Heart right ventricle (tissue), 16 donors: ENCODE data around the gene AGPAT2. TPM values are rescaled to one million over a fixed set of nuclear protein-coding genes. Genes with fewer than 3 reads are reported as not detected.

Experiments used
- ATAC-seq, 8 donors: fragments of 200-7000 bp; cut with Tn5 transposase; one replicate each; pipeline ENCODE4 v1.9.1; 2020; ENCODE audit warnings: mild to moderate bottlenecking in 8 of 8, moderate library complexity in 8 of 8, moderate number of reproducible peaks in 1 of 8
- DNase-seq, 2 donors: peaks; one replicate each; pipeline ENCODE4 v3.0.0-alpha.2; 2020
- H3K27ac ChIP-seq, 10 donors: fragments of 200-600 bp; sonication (generic) in 2 of 10; one replicate each; pipeline versions ENCODE4 v1.5.0 to v1.8.0; 2020 to 2022; ENCODE audit warnings: mild to moderate bottlenecking in 3 of 10
- H3K27me3 ChIP-seq, 7 donors: fragments of 200-600 bp; one replicate each; pipeline ENCODE4 v1.8.0; 2021 to 2022; ENCODE audit warnings: mild to moderate bottlenecking in 2 of 7
- H3K36me3 ChIP-seq, 9 donors: fragments of 200-600 bp; sonication (generic) in 1 of 9; one replicate each; pipeline versions ENCODE4 v1.5.0 to v1.8.0; 2020 to 2022; ENCODE audit warnings: mild to moderate bottlenecking in 2 of 9
- H3K4me1 ChIP-seq, 9 donors: fragments of 200-600 bp; sonication (generic) in 1 of 9; one replicate each; pipeline versions ENCODE4 v1.5.0 to v1.8.0; 2020 to 2022; ENCODE audit warnings: mild to moderate bottlenecking in 4 of 9
- H3K4me3 ChIP-seq, 10 donors: fragments of 200-600 bp; sonication (generic) in 2 of 10; one replicate each; pipeline versions ENCODE4 v1.5.0 to v1.8.0; 2020 to 2022; ENCODE audit warnings: mild to moderate bottlenecking in 7 of 10, moderate library complexity in 2 of 10
- H3K9me3 ChIP-seq, 11 donors: fragments of 200-600 bp in 10 of 11; sonication (generic) in 2 of 11; one replicate each; pipeline versions ENCODE4 v1.5.0 to v1.8.0; 2013 to 2022; ENCODE audit warnings: mild to moderate bottlenecking in 2 of 11, control low read depth in 1 of 11, moderate library complexity in 1 of 11
- WGBS, 2 donors: extraction: QIAGEN DNeasy Blood & Tissue Kit; methylation state at CpG; one replicate each; pipeline ENCODE4 v1.1.7; 2013; ENCODE audit warnings: inconsistent platforms in 1 of 2; 5-methylcytosine and 5-hydroxymethylcytosine counted together
- intact Hi-C, 10 donors: fragments of 100-400 bp; cut with DNase I; formaldehyde crosslinking; loops; one replicate each; pipeline versions ENCODE4 v1.11.1 to v1.14.2; 2022
- polyA plus RNA-seq, 2 donors: library from polyadenylated mRNA; stranded (reverse); fragments of 200-250 nt; gene quantifications; one replicate each; pipeline ENCODE4 v1.2.3, GENCODE V29; 2013
- total RNA-seq, 10 donors: library from RNA; stranded (reverse); fragmentation: NEBNext Ultra II Directional in 3 of 10; extraction: Animal tissue kit (Norgen Biotek cat#: 25700) in 3 of 10; gene quantifications; one replicate each; pipeline versions ENCODE4 v1.2.1 to v1.2.4, GENCODE V29; 2021 to 2023
- TF ChIP-seq, protein P1 (sequence below), 9 donors: fragments of 200-600 bp; sonication (generic) in 2 of 9; IDR thresholded peaks; one replicate each; pipeline versions ENCODE4 v1.5.0 to v1.8.0; 2021 to 2022; ENCODE audit warnings: antibody characterized with exemption in 9 of 9, mild to moderate bottlenecking in 5 of 9, moderate library complexity in 1 of 9
- donor health status: Arrhythmogenic right ventricular cardiomyopathy.
- donor health status: ischemic (EF 13 %, LVEDD 7.1; RV severe dilation, severe dysfunction).
- donor health status: healthy with polysubstance abuse.
- donor health status: DM: no; HTN: yes; CAD: no.
- donor health status: DM: no; HTN: no; CAD: no.
- donor health status: ischemic (EF 25% LVEDD 6.9; RV normal size, moderate dysfunction).
- donor health status: ischemic (EF 25% LVEDD 5.7; RV mildly dilated, moderate dysfunction).
- donor health status: healthy.
- donor health status: DM: yes; HTN: yes; CAD: no.
- donor health status: Ischemic cardiomyopathy.
- donor health status: ischemic (EF 35%, LVEDD 5.7; RV mildly dilated, moderate dysfunction).
- donor health status: nonischemic (EF 11% LVEDD 7.7; RV severe dilation, severe dysfunction).
- donor health status: DM: yes; HTN: yes; CAD: no.
- donor health status: PGD.
- donor health status: ischemic (EF 29% LVEDD 5.4; RV normal size, mild dysfunction).
- donor health status: nonischemic (EF 23%, LVEDD 6.1; RV moderate dilation, normal function).

Gene AGPAT2
- total and polyA plus RNA-seq, 12 donors: 48.1 to 195 (median 61.5) TPM

DNA sequence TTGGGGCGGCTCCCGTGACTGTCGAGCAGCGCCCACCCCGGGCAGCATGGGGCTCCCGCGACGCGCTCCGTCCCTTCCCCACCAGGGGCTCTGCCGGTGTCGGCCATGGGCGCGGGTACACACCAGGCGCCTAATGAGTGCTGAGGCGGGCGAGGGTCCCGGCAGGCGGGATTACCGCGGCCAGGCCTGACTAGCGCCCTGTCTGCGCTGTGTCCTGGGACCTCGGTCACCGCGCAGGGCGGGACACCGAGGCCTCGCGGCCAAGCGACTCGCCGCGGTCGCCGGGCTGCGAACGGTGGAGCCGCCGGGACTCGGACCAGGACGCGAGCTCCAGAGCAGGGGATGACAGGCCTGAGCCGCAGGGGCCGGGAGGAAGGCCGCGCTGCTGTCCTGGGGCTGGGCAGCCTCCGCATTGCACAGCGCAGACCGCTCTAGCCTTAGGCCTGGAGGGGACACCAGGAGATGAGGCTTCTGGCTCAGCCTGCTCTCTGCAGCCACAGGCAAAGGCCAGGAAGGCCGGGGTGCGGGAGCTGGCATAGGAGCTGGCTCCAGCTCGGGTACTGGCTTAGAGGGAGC lies 41.4 kb upstream of the AGPAT2 start:
- Histone ChIP-seq H3K27me3 (no peaks in the 10 kb centered on the region), H3K9me3 (no peaks in the 10 kb centered on the region), H3K4me3 (peak overlapping the region; percentile 63 to 98 (median 82)), H3K27ac (peak overlapping the region in 9 of 10 donors; percentile 81 to 92 (median 85)), H3K4me1 (peaks cover 16 to 52% (median 42%) of the 10 kb centered on the region in 9 donors), H3K36me3 (peaks cover under 1 to 35% (median 14%) of the 10 kb centered on the region in 9 donors)
- intact Hi-C loops: loop anchor here in 3 of 10 donors (1.0 to 5.0 kb wide), 2 partner anchors 41 to 42 kb away; partner anchors contain the start of gene AGPAT2 (in 2 of the 3)
- 3% methylated on average over 50 to 53 of the region's 53 CpGs for WGBS, 2 donors
- peak in 1 of 2 donors; percentile 49 for DNase-seq
- TF ChIP-seq, protein P1, sequence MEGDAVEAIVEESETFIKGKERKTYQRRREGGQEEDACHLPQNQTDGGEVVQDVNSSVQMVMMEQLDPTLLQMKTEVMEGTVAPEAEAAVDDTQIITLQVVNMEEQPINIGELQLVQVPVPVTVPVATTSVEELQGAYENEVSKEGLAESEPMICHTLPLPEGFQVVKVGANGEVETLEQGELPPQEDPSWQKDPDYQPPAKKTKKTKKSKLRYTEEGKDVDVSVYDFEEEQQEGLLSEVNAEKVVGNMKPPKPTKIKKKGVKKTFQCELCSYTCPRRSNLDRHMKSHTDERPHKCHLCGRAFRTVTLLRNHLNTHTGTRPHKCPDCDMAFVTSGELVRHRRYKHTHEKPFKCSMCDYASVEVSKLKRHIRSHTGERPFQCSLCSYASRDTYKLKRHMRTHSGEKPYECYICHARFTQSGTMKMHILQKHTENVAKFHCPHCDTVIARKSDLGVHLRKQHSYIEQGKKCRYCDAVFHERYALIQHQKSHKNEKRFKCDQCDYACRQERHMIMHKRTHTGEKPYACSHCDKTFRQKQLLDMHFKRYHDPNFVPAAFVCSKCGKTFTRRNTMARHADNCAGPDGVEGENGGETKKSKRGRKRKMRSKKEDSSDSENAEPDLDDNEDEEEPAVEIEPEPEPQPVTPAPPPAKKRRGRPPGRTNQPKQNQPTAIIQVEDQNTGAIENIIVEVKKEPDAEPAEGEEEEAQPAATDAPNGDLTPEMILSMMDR (IDR thresholded peaks at IDR 0.05): no peak
- ATAC-seq: peak; percentile 17 to 53 (median 38)

DNA sequence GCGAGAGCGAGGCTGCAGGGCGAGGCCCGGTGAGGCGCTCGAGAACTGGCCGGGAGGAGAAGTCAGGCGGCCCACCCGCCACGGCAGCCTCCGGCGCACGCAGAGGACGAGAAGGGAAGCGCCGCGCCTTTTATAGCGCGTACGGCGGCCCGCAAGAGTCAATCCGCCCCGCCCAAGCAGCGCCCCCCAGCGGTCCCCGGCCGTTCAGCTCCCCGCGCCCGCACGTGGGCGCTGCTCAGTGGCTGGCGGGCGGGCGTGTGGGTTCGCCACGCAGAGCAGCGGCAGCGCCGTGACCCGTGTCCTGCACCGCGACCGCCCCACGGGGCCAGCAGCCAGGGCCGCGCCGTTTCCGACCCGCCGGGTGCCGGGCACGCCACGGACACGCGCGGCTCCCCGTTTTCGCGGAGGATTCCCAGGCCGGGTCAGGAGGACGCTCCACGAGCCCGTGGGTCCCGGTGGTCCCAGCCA lies 40.9 kb upstream of the AGPAT2 start:
- Histone ChIP-seq H3K27me3 (no peaks in the 10 kb centered on the region), H3K36me3 (peaks cover 3 to 40% (median 19%) of the 10 kb centered on the region in 9 donors), H3K4me3 (peak overlapping the region; percentile 63 to 98 (median 82)), H3K9me3 (no peaks in the 10 kb centered on the region), H3K27ac (peak overlapping the region; percentile 25 to 92 (median 85)), H3K4me1 (peaks cover 16 to 54% (median 47%) of the 10 kb centered on the region in 9 donors)
- ATAC-seq (peak; percentile 68 to 92 (median 79)), DNase-seq (peak; percentile 92 to 94)
- intact Hi-C loops: loop anchor here in 3 of 10 donors (1.0 to 5.0 kb wide), 2 partner anchors 41 to 42 kb away; partner anchors contain the start of gene AGPAT2 (in 2 of the 3)
- TF ChIP-seq, protein P1 (IDR thresholded peaks at IDR 0.05): peak; percentile 81 to 98 (median 94)
- WGBS, 2 donors: 0% methylated on average over 60 to 66 of the region's 66 CpGs

DNA sequence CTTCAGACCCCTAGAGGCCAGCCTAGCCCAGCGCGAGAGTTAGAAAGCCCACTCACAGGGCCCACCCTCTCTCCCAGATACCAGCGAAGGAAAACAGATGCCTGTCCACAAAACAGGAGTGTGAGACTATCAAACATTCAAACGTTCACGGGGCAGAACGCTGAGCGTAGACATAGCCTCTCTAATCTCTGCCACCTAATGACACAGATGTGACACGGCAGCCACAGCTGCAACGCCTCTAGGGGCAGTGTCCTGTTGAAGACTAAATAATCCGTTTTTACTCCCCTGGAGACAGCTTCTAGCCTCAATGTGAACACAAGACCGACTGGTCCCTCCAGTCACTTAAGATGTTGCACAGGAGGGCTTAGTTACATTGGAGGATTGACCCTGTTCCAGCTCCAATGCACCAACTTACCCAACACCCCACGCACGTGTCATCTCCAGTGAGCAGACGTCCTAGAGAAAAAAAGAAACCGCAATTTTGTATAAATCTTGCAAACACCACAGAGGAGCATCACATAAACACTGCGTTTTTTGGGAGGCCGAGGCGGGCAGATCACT lies 39.5 kb upstream of the AGPAT2 start:
- Histone ChIP-seq H3K27me3 (no peaks in the 10 kb centered on the region), H3K27ac (peak overlapping the region in 9 of 10 donors; percentile 39 to 92 (median 85)), H3K4me1 (peaks cover 16 to 68% (median 61%) of the 10 kb centered on the region in 9 donors), H3K9me3 (no peaks in the 10 kb centered on the region), H3K4me3 (peak overlapping the region; percentile 63 to 98 (median 82)), H3K36me3 (peaks cover 3 to 54% (median 33%) of the 10 kb centered on the region in 9 donors)
- intact Hi-C loops: loop anchor here in 2 of 10 donors (5.0 kb wide), 1 partner anchor 39 kb away; the partner anchor contains the start of gene AGPAT2 (in 2 of the 2)
- no peak for DNase-seq
- 15 to 17% methylated on average over 18 of the region's 18 CpGs for WGBS, 2 donors
- ATAC-seq: peak in 3 of 8 donors; percentile 16 to 30 (median 19)
- TF ChIP-seq, protein P1 (IDR thresholded peaks at IDR 0.05): peak in 8 of 9 donors; percentile 23 to 62 (median 38)

DNA sequence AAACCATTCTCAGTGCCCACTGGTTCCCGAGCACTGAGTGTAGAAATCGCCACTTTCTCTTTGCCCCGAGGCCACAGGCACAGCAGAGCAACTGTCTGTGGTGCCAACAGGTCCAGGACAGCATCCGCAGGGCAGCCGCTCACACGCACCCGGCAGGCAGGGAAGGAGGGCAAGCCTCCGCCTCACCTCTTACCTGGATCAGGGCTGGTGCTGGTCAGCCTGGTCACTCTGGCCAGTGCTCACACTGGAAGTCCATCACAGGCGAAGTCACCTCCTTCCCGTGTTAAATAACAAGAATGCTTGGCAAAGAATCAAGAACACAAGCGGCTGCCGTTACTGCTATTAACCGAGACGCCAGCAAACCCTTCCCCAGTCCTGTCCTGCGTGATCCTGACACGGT lies 38.9 kb upstream of the AGPAT2 start:
- 36 to 54% methylated on average over 16 of the region's 16 CpGs for WGBS, 2 donors
- H3K27me3 ChIP-seq: no peaks in the 10 kb centered on the region
- H3K27ac ChIP-seq: peak overlapping the region in 8 of 10 donors; percentile 23 to 92 (median 86)
- H3K4me1 ChIP-seq: peaks cover 18 to 74% (median 66%) of the 10 kb centered on the region in 9 donors
- ATAC-seq (peak in 1 of 8 donors; percentile 3), DNase-seq (no peak)
- peak overlapping the region; percentile 63 to 98 (median 82) for H3K4me3 ChIP-seq
- peaks cover 3 to 59% (median 34%) of the 10 kb centered on the region in 9 donors for H3K36me3 ChIP-seq
- intact Hi-C loops: loop anchor here in 2 of 10 donors (5.0 kb wide), 1 partner anchor 39 kb away; the partner anchor contains the start of gene AGPAT2 (in 2 of the 2)
- H3K9me3 ChIP-seq: no peaks in the 10 kb centered on the region
- TF ChIP-seq, protein P1 (IDR thresholded peaks at IDR 0.05): no peak
